Activated CD4-positive, alpha-beta T cell treated with anti-CD3 and anti-CD28 coated beads, Interleukin-2, Interleukin-4, amounts not matched to agents 100 ng/mL and 50 ng/mL, durations not matched to agents 16 hours and 8 hours (primary cell): ENCODE results near the gene INPP4B.
"Not testable (repeated sequence)": the region's sequence is repeated elsewhere in the genome, so short reads cannot be mapped to it uniquely, and the experiment has no call there.

Experiments
- DNase-seq: peaks from one replicate; pipeline ENCODE4 v3.0.0-alpha.2; 2020; ENCODE audit warnings: low spot score

Gene INPP4B

DNA sequence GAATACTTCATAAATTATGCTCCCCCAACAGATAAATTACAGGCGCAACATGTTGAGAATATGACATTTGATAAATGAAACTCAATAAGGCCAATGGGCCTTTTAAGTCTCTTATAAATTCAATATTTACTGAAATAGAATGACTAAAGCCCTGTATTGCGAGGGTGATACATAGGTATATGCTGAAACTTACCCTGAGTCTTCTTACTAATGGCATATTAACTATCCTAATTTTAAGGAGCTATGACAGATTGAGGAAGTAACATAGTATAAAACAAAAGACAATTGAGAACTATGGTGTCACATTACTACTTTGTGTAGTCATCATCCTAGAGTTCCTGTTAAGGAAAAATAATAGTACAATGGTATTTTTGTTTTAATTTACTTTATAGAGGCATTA lies 769.1 kb downstream of the INPP4B start:
- DNase-seq = no peak

DNA sequence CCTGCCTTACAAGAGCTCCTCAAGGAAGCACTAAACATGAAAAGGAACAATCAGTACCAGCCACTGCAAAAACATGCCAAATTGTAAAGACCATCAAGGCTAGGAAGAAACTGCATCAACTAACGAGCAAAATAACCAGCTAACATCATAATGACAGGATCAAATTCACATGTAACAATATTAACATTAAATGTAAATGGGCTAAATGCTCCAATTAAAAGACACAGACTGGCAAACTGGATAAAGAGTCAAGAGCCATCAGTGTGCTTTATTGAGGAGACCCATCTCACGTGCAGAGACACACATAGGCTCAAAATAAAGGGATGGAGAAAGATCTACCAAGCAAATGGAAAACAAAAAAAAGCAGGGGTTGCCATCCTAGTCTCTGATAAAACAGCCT lies 777.8 kb downstream of the INPP4B start:
- not testable (repeated sequence) for DNase-seq

DNA sequence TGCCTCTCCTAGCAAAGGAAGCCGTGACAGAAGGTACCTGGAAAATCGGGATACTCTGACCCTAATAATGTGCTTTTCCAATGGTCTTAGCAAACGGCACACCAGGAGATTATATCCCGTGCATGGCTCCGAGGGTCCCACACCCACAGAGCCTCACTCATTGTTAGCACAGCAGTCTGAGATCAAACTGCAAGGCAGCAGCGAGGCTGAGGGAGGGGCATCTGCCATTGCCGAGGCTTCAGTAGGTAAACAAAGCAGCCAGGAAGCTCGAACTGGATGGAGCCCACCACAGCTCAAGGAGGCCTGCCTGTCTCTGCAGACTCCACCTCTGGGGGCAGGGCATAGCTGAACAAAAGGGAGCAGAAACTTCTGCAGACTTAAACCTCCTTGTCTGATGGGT lies 779.5 kb downstream of the INPP4B start:
- DNase-seq = not testable (repeated sequence)

DNA sequence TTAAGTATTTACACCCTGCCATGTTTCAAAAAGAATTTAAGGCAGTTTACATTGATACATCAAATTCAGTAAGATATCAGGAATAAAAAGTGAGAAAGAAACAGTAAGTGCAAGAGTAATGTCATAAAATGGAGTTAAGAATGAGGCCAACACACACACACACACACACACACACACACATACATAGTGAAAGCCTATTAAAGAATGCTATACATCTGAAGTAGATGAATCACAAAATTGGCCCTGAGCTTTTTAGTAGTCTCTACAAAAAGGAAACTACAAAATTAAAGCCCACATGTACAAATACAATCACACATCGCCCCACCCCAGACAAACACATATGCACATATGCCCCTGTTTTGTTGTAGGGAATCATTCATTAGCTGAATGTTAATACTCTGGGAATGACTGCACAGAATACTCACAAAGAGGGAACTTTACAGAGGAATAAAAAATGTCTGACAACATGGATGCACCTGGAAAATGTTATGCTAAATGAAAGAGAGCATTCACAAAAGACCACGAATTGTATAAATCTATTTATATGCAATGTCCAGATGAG lies 780.9 kb downstream of the INPP4B start:
- no peak for DNase-seq

DNA sequence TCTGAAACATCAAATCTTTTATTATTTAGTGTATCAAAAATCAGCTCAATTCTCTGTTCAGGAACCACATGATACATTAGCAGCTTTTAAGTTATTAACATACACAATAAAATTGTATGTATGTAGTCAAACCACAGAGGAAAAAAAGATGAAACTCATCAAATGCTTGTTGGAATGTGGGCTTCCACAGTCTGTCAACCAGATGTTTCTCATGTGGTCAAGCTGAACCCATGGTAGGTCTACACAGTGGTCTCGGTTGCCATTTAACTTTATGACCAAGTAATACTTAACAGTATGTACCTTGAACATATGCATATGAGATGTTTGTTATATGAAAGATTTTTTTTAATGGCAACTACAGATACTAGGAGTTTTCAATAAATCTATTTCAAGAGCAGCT lies 781.9 kb downstream of the INPP4B start:
- no peak for DNase-seq

DNA sequence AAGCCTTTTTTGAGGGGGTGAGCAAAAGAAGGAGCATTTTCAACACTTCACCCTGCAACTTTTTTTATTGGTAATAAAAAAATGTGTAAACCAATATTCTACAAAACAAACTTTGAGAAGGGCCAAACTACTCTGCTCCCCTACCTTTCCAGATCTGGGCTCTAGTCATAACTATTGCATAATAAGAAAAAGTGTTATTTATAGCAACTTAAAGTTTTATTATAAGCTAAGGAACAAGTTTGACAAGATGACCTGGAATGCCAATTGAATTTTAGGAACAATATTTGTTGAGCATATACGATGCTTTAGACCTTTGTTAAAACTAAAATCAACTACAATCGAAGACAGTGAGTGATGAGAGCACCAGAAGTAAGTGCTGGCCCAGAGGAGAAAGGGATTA lies 800.1 kb downstream of the INPP4B start:
- DNase-seq = no peak

DNA sequence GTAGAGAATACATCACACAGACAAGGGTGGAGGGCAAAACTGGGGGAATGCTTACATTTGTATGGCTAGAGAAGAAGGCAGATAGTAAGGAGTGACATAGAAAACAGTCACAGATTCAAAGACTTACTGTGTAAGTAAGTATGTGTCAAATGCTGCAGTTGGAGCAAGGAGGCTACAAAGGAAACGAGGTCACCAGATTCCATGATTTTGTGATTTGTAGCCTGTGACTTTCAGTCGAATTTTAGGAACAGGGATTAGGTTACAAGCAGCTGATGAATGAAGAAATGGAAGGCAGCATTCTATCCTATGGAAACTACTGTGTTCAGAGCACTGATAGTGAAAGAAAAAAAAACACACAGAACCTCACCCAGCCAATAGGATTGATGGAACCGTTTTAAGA lies 801.8 kb downstream of the INPP4B start:
- DNase-seq = no peak

DNA sequence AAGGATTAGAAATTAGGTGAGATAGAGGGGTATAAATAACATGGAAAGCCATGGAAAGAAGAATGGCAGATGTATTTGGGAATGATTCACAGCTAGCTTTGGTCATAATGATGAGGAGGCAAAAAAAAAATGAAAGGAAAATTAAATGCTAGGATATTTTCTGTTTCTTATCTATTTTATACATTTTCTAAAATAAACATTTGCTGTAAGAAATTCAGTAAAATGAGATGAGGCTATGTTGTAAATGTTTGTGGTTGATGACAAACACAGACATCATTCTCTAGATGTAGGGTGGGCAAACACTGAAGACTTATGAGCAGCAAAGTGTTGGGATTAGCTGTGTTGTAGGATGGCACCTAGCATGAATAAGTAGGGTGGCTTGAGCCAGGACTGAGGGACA lies 802.6 kb downstream of the INPP4B start:
- no peak for DNase-seq

DNA sequence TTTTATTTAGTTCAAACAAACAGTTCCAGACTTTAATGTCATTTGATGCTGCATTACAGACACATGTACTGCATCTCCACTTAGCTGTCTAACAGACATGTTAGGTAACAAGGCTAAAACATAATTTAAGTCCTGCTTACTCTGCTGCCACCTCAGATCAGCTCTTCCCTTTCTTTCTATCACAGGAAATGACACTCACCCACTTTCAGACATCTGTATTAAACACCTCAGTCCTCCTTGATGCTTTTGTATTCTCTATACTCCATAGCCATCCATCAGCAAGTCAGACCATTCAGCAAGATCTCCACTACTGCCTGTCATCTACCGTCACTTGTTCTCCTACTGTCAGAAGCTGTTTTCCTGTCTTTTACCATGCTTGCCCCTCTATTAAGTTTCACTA lies 804.3 kb downstream of the INPP4B start:
- DNase-seq = peak; percentile 24

DNA sequence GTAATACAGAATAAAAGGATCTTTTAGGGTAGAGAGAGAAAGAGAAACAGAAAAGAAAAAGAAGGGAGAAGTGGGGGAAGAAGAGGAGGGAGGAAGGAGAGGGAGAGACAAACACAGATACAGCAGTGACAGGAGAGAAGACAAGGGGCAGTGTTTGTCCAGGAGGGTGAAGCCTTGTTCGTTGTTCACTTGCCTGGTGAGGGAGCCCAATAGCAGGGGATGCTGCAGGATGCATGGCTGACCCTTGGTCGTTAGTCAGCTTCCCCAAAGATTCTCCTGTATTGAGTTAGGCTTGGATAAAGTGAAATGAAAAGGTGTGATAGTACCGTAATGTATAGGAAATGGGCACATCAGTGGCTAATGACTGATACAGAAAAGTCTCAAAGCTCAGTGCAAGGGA lies 806.1 kb downstream of the INPP4B start:
- no peak for DNase-seq

DNA sequence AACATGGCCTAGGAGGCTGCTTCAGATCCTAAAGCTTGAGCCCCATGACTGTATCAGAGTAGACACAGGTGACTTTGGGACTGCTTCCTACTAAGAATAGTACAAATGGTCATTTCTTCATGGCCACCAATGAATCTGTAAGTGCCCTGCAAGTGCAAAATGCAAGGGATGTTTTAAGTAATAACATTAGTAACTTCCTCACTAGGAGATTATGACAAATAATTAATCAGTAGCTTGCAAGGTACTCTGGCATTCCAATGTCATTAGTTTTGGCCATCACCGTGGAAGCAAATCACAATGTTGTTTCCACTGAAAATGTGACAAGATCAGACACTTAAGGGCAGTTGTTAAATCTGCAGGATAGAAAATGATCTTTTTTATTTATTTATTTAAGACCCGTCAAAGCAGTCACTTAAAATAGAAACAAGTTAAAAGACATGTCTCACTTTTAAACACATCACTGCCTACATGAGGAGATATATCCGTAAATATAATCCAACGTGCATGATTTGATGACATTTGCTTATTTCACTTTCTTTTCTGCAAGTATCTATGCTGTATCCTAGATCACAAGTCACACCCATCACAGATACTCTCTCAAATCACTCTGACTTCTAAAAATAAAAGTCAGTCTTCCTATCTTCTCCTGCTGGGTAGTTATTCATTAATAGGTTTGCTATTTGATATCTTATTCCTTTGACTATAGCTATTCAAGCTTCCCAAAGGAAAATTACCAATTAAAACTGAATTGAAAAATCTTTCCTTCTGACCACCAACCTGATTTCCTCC lies 809.1 kb downstream of the INPP4B start:
- DNase-seq = no peak

DNA sequence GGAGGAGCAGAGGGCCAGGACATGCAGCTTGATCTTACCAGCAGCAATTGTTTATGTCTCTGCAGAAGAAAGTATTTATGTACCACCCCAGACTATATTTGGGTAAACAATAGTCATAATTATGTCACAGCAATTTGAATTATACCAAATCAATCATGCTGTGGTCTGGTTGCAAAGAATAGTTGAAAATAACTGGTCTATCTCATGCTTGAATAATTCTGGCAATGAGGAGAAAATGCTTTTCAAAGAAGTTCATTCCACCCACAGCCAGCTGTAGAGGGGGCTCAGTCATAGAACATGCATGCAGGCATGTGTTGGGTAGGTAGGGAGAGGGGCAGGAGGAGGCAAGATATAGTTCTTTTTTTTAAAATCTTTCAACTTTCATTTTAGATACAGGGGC lies 810.5 kb downstream of the INPP4B start:
- no peak for DNase-seq

DNA sequence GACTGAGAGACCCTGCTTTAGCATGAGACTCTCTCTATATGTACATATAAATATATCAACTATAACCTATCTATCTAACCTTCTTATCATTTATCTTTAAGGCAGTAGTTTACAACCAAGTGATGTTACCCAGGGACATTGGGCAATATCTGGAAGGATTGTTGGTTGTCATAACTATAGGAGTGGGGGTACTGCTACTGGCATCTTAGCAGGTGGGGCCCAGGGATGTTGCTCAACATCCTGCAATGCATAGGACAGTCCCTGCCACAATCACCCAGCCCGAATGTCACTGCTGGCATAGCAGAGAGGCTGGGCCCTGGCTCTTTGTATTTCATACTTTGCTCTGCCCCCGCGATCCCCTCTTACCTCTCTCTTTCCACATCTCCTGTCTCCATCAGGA lies 812.0 kb downstream of the INPP4B start:
- DNase-seq = no peak

DNA sequence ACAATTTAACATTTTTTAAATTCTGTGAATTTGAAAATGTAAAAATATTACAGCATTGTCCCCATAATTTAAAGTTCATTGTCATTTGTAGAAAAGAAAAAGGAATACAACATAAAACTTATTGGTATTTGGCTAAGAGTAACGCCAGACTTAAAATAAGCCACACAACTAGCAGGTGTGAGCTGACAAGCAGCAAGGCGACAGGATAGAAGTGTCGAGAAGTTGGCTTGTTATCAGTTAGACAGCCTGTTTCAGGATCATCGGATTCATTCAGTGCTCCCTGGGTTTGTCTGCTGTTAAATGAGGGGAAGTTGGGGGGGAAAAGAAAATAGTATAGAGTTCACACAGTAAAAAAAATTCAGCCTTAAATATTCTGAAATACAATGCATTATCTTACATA lies 816.1 kb downstream of the INPP4B start:
- no peak for DNase-seq

DNA sequence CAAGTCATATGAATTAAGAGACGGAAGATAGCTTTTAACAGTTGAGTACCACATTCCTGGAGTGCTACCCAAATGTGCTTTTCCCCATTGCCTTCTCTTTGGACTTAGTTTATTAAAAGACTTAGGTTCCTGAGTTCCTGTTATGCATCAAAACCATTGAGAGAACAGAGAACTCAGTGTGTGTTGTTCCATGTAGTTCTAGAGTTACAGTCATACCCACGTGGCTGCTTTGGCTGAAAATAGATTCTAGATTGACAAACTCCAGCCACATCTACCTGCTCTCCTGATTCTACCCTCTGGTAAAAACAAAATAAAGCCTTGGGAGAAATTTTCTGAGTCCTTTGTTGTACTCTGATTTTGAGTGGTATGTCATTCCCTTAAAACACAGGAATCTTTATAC lies 824.3 kb downstream of the INPP4B start:
- DNase-seq = no peak

DNA sequence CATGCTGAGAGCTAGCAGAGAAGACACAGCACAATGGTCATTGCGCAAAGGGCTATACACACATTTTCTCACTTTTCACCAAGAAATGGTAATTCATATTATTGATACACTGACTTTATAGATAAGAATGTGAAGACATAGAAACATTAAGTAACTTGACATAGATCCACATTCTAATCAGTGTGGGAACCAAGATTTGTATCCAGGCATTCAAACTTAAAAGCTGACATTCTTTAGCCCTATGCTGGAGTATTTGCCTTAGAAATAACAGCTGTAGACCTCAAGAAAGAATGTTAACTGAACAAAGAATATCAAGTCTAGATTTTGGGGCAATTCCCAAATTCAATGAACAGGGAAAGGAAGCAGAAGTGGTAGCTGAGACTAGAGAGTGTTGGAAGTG lies 824.9 kb downstream of the INPP4B start:
- no peak for DNase-seq

DNA sequence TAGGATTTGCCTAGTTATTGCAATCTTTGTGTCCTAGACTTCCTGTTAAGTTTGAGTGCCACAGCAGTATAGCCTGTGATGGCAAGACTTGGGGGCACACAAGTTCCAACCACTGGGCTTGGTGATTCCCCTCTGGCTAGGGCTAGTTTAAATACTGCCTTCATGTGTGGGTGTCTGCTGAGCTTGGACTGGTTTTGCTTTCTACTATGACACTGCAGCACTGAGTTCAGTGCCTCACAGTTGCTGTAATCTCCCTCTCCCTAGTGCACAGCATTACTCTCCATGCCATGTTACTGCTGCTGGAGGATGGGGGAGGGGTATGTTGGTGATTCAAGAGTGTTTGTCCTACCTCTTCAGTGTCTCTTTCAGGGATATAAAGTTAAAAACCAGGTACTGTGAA lies 830.1 kb downstream of the INPP4B start:
- no peak for DNase-seq

DNA sequence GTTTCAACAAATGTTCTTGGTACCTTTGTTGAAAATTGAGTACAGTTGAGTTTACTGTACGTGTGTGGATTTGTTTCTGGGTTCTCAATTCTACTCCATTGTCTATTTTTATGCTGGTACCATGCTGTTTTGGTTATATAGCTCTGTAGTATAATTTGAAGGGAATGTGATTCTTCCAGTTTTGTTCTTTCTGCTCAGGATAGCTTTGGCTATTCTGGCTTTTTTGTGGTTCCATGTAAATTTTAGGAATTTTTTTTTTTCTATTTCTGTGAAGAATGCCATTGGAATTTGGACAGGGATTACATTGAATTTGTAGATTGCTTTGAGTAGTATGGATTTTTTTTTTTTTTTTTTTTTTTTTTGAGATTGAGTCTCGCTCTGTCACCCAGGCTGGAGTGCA lies 836.4 kb downstream of the INPP4B start:
- DNase-seq = no peak

DNA sequence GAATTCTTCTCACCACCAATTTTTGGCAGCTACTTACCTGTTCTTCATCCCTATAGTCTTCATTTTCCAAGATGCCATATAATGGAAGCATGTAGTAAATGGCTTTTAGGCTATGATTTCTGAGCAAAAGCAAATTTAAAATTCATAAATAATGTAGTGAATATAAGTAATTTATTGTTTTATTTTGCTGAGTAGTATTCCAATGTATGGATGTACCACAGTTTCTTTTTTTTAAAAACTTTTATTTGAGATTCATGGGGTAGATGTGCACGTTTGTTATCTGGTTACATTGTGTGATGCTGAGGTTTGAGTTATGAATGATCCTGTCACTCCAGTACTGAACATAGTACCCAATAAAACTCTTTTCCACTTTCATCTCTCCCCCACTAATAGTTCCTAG lies 840.6 kb downstream of the INPP4B start:
- DNase-seq = no peak

DNA sequence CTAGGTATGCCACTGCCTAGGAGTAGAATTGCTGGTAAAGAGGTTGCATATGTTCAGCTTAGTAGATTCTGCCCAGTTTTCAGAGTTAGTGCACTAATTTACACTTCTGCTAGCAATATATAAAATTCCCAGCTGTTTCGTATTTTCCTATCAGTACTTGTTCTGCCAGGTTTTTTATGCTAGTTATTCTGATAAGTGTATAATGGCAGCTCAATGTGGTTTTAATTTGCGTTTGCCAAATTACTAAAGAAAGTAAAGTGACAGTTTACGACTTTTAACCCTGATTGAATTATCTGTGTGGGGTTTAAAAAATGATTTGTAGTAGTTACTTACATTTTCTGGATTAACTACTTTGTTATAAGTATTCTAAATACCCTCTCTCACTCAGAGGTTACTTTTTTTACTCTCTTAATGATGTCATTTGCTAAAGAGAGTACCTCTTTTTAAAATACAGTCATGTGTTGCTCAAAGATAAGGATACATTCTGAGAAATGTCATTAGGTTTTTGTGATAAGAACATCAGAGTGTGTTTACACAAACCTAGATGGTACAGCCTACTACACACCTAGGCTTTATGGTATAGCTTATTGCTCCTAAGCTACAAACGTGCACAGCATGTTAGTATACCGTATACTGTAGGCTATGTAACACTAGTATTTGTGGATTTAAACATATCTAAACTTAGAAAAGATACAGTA lies 846.5 kb downstream of the INPP4B start:
- no peak for DNase-seq

DNA sequence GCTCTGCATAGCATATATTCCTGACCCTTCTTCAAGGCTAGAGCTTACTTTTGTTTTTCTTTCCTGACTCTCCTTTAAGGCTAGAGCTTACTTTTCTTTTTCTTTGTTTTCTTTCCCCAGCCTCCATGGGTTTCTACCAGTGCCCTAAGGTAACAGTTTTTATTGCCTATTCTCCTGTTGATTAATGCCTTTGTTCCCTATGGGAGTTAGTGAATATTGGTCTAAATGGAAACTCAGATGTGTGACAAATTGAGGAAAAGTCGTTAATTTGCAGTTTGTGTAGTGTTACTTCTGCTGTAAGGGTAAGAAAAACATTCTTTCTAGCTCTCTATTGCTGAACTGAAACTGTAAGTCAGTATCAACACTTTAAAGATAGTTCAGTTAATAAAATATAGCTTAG lies 851.0 kb downstream of the INPP4B start:
- no peak for DNase-seq

DNA sequence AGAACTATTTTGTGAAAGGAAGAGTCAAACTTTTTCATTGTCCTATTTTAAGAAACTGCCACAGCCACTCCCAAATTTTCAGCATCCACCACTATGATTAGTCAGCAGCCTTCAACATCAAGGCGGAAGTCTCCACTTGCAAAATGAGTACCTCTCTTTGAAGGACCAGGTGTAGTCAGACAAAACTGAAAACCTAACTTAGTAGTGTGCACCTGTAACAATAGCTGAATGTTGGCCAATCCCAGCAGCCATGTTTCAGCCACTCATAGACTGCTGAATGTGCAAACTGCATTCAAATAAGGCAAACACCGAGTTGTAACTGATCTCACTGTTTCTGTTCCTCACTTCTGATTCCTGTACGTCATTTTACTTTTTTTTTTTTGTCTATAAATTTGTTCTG lies 868.7 kb downstream of the INPP4B start:
- DNase-seq = no peak
